GM21825 (cell line): ENCODE measurements around the gene KAZN.
"Not testable (repeated sequence)": the region's sequence is repeated elsewhere in the genome, so short reads cannot be mapped to it uniquely, and the experiment has no call there.

ENCODE experiments used
- ATAC-seq: cut with Tn5 transposase; IDR thresholded peaks from one replicate; pipeline ENCODE4 v1.9.1; 2021; ENCODE audit warnings: mild to moderate bottlenecking, moderate library complexity; ENCODE audit not compliant: unreplicated experiment

KAZN gene

GRCh38 chr1:15115542-15116330 lies 517.3 kb downstream of the KAZN start:
- no peak for ATAC-seq

GRCh38 chr1:15116966-15117365 lies 518.5 kb downstream of the KAZN start:
- no peak for ATAC-seq

- ATAC-seq = no peak
Observed at GRCh38 chr1:15117671-15118325, 519.3 kb downstream of the KAZN start.

- no peak for ATAC-seq
Observed at GRCh38 chr1:15118579-15118978, 520.1 kb downstream of the KAZN start.

DNA sequence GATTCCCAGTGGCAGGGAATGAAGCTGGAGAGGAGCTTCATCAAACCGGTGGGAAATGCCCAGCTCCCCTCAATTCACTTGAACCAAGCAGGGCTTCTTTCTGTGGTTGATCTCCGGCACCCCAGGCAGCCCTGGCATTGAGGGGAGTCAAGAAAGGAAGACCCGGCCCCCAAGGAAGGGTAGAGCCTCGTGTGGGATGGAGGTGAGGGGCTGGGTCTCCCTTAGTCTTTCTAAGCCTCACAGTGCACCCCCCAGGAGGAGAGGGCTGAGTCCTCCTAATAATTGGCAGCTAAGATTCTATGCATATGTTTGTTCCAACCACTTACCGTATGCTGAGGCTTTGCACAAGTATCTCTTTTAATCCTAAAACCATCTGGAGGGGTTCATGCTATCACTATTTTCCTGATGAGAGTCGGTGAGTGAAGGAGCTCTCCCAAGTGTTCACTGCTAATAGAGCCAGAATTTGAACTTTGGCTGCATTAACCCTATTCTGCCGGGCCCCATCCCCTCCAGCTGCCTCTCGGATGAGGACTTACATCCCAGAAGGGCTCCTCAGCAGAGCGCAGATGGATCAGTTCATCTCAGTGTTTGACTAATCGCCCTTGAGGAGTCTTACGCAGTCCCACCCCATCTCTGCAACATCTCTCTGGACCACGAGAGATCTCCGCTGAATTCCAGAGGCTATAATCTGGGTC lies 521.9 kb downstream of the KAZN start:
- ATAC-seq = no peak

GRCh38 chr1:15122331-15122730 lies 523.8 kb downstream of the KAZN start:
- no peak for ATAC-seq

DNA sequence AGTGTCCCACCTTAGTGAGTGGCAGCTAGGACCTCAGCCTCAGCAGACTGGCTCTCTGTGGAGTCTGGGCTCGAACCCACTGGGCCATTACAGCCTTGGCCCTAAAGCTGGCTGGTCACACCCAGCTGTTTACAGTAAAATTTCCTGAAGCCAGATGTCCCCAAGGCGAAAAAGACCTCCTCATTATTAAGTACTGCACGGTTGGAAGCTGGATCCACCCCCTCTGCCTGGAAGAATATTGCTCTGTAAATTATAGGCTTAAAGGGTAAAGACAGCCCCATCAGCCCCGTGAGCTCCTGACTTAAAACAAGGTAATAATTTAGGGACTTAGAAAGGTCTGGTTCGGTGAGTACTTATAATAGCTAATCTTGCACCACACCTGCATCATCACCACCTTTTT lies 524.8 kb downstream of the KAZN start:
- no peak for ATAC-seq

- no peak for ATAC-seq
Observed at GRCh38 chr1:15123925-15124324, 525.4 kb downstream of the KAZN start.

DNA sequence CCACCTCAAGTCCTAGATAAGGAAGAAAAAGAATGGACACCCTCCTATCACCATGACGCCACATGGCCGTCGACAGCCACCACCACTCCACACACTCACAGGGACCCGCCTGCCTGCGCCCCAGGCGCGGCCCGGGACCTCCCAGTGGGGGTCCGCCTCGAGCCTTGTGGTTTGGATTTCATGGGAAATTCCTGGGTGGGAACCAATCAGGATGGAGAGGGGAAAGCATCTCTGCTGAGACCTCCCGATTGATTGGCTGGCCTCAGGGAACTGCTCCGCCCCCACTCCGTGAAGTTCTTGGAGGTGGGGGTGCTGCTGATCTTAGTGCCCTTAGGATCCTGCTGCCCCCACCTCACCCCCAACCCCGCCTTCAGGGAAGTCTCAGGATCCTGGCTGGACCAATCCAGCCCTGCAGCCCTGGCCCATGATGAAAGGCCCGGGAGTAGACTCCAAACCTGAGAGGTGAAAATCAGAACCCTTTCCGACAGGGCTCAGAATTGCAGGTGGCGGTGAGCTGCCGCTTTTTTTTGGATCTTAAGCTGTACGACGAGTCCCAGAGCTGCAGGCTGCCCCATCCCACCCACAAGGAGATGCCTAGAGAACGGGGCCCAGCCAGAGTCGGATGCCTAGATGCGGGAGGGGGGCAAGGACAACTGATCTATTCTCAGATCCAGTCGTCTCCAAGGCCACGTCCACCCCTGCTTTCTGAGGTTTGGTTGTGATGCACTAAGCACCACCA lies 526.0 kb downstream of the KAZN start:
- no peak for ATAC-seq

DNA sequence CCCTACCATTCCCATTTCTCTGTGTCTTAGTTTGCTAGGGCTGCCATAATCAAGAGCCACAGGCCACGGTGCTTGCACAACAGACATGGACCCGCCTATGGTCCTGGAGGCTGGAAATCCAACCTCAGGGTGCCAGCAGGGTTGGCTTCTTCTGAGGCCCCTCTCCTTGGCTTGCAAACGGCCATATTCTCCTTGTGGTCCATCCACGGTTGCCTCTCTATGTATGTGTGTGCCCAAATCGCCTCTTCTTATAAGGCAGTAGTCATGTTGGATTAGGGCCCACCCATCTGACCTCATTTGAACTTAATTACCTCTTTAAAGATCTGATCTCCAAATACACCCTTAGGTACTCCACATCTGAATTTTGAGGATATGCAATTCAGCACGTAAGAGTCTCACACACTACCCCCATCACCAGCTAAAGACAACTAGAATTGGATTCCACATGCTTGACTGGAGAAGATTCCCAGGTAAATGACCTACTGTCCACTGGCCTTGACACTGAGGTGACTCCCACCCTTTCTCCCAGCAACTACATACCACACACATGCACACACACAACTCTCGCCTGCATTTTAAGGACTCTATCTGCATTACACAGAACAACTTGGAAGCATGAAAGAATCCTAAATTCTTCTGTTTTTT lies 526.7 kb downstream of the KAZN start:
- no peak for ATAC-seq

GRCh38 chr1:15128077-15128476 lies 529.6 kb downstream of the KAZN start:
- no peak for ATAC-seq

DNA sequence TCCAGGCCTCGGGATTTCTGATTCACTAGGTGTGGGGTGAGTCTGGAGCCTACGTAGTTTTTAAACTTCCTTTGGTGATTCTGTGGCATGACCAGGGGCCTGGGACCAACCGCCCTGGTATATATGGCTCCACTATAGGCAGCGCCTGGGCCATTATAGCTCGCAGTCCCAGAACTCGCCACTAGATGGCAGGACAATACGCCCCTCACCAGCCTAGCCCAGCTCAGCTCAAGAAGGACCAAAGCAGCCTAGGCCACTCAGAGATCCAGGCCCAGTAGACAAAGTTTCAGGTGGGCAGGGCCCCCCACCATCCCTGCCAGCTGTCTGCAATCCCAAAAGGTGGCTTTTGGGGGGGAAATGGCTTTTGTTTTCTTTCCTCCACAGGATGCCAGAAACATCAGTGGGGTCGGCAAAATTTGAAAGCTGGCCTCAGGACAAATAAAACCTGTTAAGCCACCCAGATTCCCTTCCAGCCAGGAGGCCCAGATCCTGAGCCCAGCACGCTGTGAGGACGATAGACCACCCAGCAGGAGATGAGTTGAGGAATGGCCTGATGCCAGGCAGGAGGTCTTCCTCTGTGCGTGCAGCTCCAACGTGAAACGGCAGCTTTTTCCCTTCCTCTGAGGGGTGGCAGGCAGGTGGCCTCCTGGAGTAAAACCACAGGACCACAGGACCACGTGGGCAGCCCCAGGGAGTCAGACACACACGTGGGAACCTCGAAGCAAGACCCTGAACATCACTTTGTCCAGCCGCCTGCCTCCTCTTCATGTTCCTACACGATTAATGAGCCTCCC lies 530.2 kb downstream of the KAZN start:
- no peak for ATAC-seq

GRCh38 chr1:15129944-15130343 lies 531.5 kb downstream of the KAZN start:
- ATAC-seq = no peak

DNA sequence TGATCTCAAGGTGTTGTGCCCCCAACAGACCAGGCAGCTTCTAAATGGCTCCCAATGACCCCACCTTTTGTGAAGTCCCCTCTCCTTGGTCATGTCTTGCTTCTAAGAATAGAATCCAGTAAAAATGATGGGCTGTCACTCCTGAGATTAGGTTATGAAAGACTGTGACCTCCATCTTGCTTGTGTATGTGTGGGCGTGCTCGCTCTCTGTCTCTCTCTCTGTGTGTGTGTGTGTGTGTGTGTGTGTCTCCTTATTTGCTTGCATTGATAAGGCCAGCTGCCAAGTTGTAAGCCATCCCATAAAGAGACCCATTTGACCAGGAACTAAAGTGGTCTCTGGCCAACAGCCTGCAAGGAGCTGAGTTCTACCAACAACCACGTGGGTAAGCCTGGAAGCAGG lies 532.1 kb downstream of the KAZN start:
- no peak for ATAC-seq

DNA sequence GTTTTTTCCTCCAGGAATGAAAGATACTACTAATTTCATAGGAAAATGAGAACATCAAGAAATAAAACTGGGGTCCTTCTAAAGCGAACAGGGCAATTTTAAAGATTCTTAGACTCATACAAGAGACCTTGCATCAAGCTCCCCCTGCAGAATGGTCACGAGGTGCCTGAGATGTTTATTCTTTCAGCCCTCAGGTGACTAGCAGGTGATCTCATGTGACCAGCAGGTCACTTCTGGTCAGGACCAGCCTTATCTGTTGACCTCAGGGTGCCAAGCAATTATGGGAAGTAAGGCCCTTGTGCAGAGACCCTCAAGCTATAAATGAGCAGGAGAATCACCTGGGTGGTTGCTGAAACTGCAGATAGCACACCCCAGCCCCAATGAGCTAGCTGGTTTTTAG lies 534.5 kb downstream of the KAZN start:
- no peak for ATAC-seq

DNA sequence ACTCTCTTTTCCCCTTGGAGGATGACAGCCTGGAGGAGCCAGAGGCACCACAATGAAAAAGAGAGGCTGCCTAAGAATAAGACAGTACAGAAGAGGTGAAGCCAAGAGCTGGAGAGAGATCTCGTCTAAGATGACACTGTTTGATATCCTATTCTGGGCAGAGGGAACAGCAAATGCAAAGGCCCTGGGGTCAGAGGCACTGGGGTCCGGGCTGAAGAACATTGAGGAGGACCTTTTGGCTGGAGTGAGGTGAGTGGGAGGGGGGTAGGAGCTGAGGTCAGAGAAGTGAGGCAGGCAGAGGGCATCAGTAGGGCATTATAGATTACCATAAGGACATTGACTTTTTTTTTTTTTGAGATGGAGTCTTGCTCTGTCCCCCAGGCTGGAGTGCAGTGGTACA lies 535.8 kb downstream of the KAZN start:
- no peak for ATAC-seq

GRCh38 chr1:15135604-15136003 lies 537.1 kb downstream of the KAZN start:
- ATAC-seq = not testable (repeated sequence)

DNA sequence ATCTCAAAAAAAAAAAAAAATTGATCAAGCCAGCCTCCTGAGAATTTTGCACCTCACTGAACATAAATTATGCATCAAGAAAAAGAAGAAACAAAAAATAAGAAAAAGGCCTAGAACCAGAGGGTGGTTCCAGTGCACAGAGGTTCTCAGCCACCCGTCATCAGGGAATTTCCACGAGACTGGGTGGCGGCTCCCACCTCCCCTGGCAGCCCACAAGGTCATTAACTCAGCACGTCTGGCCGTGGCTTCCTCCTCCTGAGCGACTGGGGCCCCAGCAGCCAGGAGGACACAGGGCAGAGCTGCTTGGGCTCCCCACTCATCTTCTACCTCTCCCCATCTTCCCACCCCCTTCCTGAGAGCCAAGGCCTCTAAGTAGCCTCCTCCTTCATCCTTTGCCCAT lies 539.3 kb downstream of the KAZN start:
- ATAC-seq = no peak

GRCh38 chr1:15139654-15140350 lies 541.3 kb downstream of the KAZN start:
- ATAC-seq = no peak
